ENCODE results near the gene ARIH2.
"Not testable (repeated sequence)": the region's sequence is repeated elsewhere in the genome, so short reads cannot be mapped to it uniquely, and the experiment has no call there.

ARIH2 gene

GRCh38 chr3:49005998-49006397, 87.4 kb downstream of the ARIH2 start:
- DNase-seq: no peak

- DNase-seq: no peak
Observed at GRCh38 chr3:49006408-49007067, 87.9 kb downstream of the ARIH2 start.

- peak; percentile 98 for DNase-seq
Observed at GRCh38 chr3:49007068-49007770, 88.6 kb downstream of the ARIH2 start, which contains the start of gene WDR6. Gene WDR6, plus strand, starts transcription at chr3:49007391. Its CDS starts 41 bp downstream, at chr3:49007432.

GRCh38 chr3:49007771-49008528, 89.3 kb downstream of the ARIH2 start:
- DNase-seq: peak; percentile 94

DNA sequence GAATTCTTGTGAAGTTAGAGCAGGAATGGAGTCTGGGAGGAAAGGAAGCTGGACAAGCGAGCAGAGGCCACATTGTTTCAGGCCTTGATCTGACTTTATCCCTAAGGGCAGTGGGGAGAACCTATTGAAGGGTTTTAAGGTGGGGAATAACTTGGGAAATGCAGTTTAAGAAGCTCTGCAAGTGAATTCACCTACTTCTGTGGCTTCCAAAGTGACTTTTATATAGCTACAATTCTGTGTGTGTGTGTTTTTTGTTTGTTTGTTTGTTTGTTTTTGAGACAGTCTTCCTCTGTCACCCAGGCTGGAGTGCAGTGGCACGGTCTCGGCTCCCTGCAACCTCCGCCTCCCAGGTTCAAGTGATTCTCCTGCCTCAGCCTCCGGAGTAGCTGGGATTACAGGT, 90.0 kb downstream of the ARIH2 start:
- DNase-seq: not testable (repeated sequence)

DNA sequence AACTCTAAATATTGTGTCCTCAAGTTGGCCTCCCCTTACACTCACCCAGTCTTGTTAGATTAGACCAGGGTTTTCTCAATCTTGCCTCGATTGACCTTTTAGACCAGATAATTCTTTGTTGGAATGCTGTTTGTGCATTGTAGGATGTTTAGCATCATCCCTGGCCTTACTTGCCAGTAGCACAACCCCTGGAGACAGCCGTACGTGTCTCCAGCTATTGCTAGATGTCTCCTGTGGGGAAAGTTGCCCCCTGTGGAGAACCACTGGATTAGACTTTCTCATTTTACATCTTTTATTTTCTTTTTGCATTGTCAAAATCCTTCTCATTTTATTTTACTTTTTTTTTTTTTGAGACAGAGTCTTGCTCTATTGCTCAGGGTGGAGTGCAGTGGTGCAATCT, 90.8 kb downstream of the ARIH2 start:
- no peak for DNase-seq

GRCh38 chr3:49012441-49013017, 93.9 kb downstream of the ARIH2 start:
- no peak for DNase-seq

GRCh38 chr3:49013113-49013737, 94.6 kb downstream of the ARIH2 start:
- no peak for DNase-seq

- DNase-seq: peak; percentile 68
Observed at GRCh38 chr3:49013738-49014660, 95.4 kb downstream of the ARIH2 start.

- DNase-seq: no peak
Observed at GRCh38 chr3:49015072-49015471, 96.4 kb downstream of the ARIH2 start.

- no peak for DNase-seq
Observed at GRCh38 chr3:49015765-49016164, 97.1 kb downstream of the ARIH2 start.

DNA sequence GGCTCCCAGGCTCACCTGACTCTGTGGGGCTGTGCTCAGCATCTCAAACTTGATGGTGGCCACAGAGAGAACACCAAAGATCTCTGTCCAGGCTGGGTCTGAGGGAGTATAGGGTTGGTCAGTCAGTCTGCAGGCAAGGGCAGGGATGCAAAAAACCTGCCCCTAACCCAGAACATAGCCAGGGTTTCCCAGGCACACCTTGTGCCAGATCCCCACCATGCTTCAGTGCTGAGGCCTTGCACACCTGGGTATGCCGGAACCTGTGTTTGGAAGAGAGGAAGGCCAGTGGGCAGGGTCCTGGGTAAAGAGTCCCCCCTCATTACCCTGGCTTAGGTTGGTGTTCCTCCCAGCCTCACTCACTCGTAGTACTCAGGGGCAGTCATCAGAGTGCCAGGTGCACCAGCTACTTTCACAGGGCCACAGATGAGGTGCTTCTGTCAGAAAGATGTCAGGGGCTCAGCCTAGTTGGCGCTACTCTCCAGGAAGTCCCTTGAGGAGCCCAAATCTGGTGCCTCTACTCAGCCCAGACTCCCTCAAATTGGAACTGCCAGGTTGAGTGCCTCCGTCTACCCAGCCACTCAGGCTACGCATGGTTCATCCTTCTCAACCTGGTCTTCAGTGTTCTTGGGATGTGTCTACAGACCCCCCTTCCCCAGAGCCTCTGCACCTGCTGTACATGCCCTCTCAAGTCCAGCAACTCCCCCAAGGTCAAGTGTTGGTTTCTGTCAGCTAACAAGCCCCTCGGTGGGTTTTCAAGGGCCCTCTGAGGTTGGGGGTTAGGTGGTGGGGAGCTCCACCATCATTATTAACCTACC, 98.0 kb downstream of the ARIH2 start:
- no peak for DNase-seq

DNA sequence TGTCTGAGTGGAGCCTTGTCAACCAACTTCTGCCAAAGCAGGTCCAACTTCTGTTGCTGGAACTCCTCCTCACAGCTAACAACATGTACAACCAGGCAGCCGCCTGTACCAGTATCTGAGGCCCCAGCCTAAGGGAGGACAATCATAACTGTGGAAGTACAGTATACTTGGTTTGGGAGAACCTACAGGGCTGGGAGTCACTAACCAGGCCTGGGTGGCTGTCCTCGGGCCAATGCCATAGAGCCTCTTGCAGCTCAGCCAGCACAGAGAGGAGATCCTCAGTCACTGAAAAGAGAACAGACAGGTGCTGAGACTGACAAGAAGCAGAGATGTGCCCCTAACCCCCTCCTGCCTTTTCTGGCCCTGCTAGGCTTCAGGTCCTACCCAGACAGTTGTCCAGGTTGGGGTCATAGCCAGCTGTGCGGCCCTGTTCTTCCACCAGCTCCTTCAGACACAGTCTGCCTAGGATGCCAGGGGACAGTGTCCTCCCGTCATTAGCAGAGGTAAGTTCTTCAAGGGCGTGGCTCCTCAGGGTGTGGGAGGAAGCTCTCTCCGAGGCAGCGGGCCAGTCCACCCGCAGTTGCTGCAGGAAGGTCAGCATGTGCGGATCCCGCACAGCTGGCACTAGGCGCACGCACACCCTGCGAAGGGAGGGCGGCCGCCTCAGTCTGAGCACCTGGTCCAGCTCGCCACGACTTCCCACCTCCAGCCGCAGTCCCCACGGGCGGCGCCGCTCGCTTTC, 98.8 kb downstream of the ARIH2 start:
- DNase-seq: peak; percentile 78

DNA sequence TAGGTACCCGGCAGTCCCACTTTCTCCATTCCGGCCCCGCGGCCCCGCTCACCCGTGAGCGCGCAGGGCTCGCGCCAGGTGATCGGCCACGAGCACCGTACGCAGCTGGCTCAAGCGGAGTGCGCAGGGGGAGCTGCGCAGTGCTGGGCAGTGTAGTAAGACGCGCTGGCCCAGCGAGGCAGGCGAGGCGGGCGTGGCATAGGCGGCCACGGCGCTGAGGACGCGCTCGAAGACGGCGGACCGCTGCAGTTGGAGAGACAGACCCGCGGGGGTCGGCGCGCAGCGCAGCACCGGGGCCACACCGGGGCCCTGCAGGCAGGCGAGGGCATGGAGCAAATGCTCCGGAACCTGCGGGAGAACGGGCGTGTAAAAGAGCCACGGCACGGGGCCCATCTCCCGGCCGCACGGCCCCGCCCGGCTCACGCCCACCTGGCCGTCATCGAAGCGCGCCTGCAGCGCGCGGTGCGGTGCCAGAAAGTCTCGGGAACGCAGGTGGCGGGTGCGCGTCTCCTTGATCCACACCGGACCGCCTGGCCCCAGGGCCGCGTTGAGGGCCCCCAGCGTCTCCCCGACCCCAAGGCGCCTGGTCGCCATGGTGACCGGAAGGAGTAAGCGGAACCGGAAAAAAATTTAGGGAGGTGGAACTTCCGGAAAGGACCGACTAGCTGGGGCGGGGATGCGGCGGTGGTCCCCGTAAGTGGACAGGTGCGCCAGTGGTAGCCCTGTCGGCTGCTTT, 99.5 kb downstream of the ARIH2 start, which contains the start of gene DALRD3:
Gene DALRD3 (minus strand): TSS at position 610 of the 736 bp plus-strand sequence. CDS start 16 bp downstream, at position 594.
- peak; percentile 77 for DNase-seq

DNA sequence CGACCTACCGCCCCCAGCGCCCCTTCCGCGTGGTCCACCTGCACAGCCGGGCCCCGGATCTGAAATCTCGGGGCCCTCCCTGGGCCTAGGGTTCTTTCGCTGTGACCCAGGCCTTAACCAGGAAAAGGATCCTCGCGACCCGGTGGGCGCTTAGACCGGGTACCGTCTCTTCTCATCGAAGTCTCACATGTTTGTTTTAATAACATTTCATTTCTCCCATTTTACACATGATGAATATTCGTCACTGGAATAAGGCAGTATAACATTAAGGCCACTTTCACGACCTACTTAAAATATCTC, 100.0 kb downstream of the ARIH2 start:
- no peak for DNase-seq

DNA sequence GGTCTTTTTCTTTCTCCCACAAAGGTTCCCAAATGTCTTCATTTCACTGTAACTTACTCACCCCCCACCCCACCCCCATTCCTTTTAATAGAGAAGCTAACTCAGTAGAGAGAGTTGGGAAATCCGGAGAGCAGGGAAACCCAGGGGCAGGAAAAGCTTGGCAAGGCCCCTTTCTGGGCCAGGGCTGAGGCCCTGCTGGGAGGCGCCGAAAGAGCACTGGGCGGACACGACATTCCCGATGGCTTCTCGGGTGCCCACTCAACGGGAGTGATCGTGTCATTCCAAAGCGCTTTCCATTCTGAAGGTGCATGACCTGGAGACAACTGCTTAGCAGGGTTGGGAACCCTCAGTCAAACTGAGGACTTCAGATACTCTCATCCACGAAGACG, 101.3 kb downstream of the ARIH2 start:
- no peak for DNase-seq

- peak; percentile 62 for DNase-seq
Observed at GRCh38 chr3:49020330-49021212, 101.9 kb downstream of the ARIH2 start.

GRCh38 chr3:49021213-49021812, 102.7 kb downstream of the ARIH2 start:
- DNase-seq: peak; percentile 99

Data from RPMI8226 (cell line).